SK-N-SH treated with all-trans-retinoic acid at 6 μM for 48 hours (cell line): ENCODE results near the gene SLC6A9.

Experiments
- ATAC-seq: fragments of 200-7000 bp; cut with Tn5 transposase; 3 replicates; pipeline ENCODE4 v1.9.1; 2020; ENCODE audit warnings: mild to moderate bottlenecking, moderate library complexity
- ARNTL ChIP-seq: fragments of 450-650 bp; formaldehyde crosslinking; IDR thresholded peaks from 2 replicates; pipeline ENCODE4 v1.5.0; 2020; ENCODE audit warnings: low read depth, mild to moderate bottlenecking, moderate library complexity, borderline replicate concordance
- CSDC2 ChIP-seq: fragments of 250-450 bp; sonication (Bioruptor Pico); IDR thresholded peaks from 2 replicates; pipeline ENCODE4 v1.5.0; 2020; ENCODE audit warnings: mild to moderate bottlenecking, moderate library complexity
- ESRRG ChIP-seq: fragments of 250-450 bp; sonication (Bioruptor Pico); IDR thresholded peaks from 2 replicates; pipeline ENCODE4 v1.6.1; 2021; ENCODE audit warnings: mild to moderate bottlenecking
- GLIS3 ChIP-seq: fragments of 250-450 bp; sonication (Bioruptor Pico); IDR thresholded peaks from 2 replicates; pipeline ENCODE4 v1.5.0; 2020; ENCODE audit warnings: mild to moderate bottlenecking, moderate library complexity
- ISL1 ChIP-seq: fragments of 250-450 bp; sonication (Bioruptor Pico); IDR thresholded peaks from 2 replicates; pipeline ENCODE4 v2.1.2; 2022; ENCODE audit warnings: mild to moderate bottlenecking, moderate library complexity
- OSR1 ChIP-seq: fragments of 250-450 bp; sonication (Bioruptor Pico); IDR thresholded peaks from 2 replicates; pipeline ENCODE4 v1.8.0; 2022; ENCODE audit warnings: moderate library complexity, mild to moderate bottlenecking, inconsistent platforms
- PPARA ChIP-seq: fragments of 250-450 bp; sonication (Bioruptor Pico); IDR thresholded peaks from 2 replicates; pipeline ENCODE4 v1.5.0; 2020; ENCODE audit warnings: mild to moderate bottlenecking, borderline replicate concordance
- RARB ChIP-seq: fragments of 250-450 bp; sonication (Bioruptor Pico); IDR thresholded peaks from 2 replicates; pipeline ENCODE4 v1.8.0; 2021; ENCODE audit warnings: mild to moderate bottlenecking, moderate library complexity
- SNAI2 ChIP-seq: fragments of 250-450 bp; sonication (Bioruptor Pico); IDR thresholded peaks from 2 replicates; pipeline ENCODE4 v1.5.0; 2020; ENCODE audit warnings: mild to moderate bottlenecking, moderate library complexity
- TCF4 ChIP-seq: fragments of 250-450 bp; sonication (Bioruptor Pico); IDR thresholded peaks from 2 replicates; pipeline ENCODE4 v1.8.0; 2021; ENCODE audit warnings: mild to moderate bottlenecking, moderate library complexity, borderline replicate concordance
- TOX ChIP-seq: fragments of 250-450 bp; sonication (Bioruptor Pico); IDR thresholded peaks from 2 replicates; pipeline ENCODE4 v1.8.0; 2021; ENCODE audit warnings: mild to moderate bottlenecking, moderate library complexity, borderline replicate concordance
- ZC3H10 ChIP-seq: fragments of 250-450 bp; sonication (Bioruptor Pico); IDR thresholded peaks from 2 replicates; pipeline ENCODE4 v1.5.1; 2021; ENCODE audit warnings: mild to moderate bottlenecking, moderate library complexity
- ZFP3 ChIP-seq: fragments of 250-450 bp; sonication (Bioruptor Pico); IDR thresholded peaks from 2 replicates; pipeline ENCODE4 v1.5.0; 2020; ENCODE audit warnings: mild to moderate bottlenecking, moderate library complexity
- ZFP30 ChIP-seq: fragments of 450-650 bp; formaldehyde crosslinking; IDR thresholded peaks from 2 replicates; pipeline ENCODE4 v1.5.0; 2022; ENCODE audit warnings: mild to moderate bottlenecking, moderate library complexity
- ZNF565 ChIP-seq: fragments of 450-650 bp; formaldehyde crosslinking; conservative IDR thresholded peaks from 2 replicates; pipeline ENCODE4 v1.5.0; 2020; ENCODE audit warnings: low read depth, mild to moderate bottlenecking, moderate library complexity
- ZNF70 ChIP-seq: fragments of 450-650 bp; formaldehyde crosslinking; IDR thresholded peaks from 2 replicates; pipeline ENCODE4 v1.5.0; 2020; ENCODE audit warnings: mild to moderate bottlenecking, moderate library complexity
- ZNF8 ChIP-seq: fragments of 450-650 bp; formaldehyde crosslinking; IDR thresholded peaks from 2 replicates; pipeline ENCODE4 v1.5.0; 2020; ENCODE audit warnings: mild to moderate bottlenecking, moderate library complexity
- TF ChIP-seq, protein P1 (sequence below): fragments of 250-450 bp; sonication (Bioruptor Pico); IDR thresholded peaks from 2 replicates; pipeline ENCODE4 v1.8.0; 2020; ENCODE audit warnings: mild to moderate bottlenecking, moderate library complexity, borderline replicate concordance
- TF ChIP-seq, protein P2 (sequence below): fragments of 250-450 bp; sonication (Bioruptor Pico); IDR thresholded peaks from 2 replicates; pipeline ENCODE4 v1.5.1; 2020; ENCODE audit warnings: low read depth, mild to moderate bottlenecking, moderate library complexity
- TF ChIP-seq, protein P3 (sequence below): fragments of 250-450 bp; sonication (Bioruptor Pico); IDR thresholded peaks from 2 replicates; pipeline ENCODE4 v1.5.0; 2020; ENCODE audit warnings: mild to moderate bottlenecking, moderate library complexity
- TF ChIP-seq, protein P4 (sequence below): fragments of 250-450 bp; sonication (Bioruptor Pico); IDR thresholded peaks from 2 replicates; pipeline ENCODE4 v1.8.0; 2021; ENCODE audit warnings: low read depth, mild to moderate bottlenecking, moderate library complexity, borderline replicate concordance
- TF ChIP-seq, protein P5 (sequence below): fragments of 250-450 bp; sonication (Bioruptor Pico); IDR thresholded peaks from 2 replicates; pipeline ENCODE4 v1.5.1; 2021; ENCODE audit warnings: mild to moderate bottlenecking, moderate library complexity

Gene SLC6A9

DNA sequence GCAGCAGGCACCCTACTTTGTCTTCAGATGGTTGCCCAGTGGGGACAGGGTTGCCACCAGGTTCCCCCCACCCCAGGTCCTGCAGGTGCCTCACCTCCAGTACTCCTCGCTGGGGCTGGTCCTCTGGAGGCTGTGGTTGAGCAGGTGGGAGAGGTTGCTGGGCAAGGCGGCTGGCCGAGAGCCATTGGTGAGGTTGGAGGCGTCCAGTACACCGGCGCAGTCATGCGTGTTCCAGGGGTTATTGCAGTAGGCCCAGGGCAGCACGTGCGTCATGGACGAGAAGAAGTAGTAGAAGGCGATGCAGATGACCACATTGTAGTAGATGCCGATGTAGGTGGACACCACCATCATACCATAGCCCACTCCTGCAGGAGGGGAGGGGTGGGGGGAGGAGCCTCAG is 23.0 kb downstream of the SLC6A9 start:
- no peak for ATAC-seq
- TF ChIP-seq, protein P1, sequence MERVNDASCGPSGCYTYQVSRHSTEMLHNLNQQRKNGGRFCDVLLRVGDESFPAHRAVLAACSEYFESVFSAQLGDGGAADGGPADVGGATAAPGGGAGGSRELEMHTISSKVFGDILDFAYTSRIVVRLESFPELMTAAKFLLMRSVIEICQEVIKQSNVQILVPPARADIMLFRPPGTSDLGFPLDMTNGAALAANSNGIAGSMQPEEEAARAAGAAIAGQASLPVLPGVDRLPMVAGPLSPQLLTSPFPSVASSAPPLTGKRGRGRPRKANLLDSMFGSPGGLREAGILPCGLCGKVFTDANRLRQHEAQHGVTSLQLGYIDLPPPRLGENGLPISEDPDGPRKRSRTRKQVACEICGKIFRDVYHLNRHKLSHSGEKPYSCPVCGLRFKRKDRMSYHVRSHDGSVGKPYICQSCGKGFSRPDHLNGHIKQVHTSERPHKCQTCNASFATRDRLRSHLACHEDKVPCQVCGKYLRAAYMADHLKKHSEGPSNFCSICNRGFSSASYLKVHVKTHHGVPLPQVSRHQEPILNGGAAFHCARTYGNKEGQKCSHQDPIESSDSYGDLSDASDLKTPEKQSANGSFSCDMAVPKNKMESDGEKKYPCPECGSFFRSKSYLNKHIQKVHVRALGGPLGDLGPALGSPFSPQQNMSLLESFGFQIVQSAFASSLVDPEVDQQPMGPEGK (CRISPR knock-in tag), result no peak
- TF ChIP-seq ZFP30 (no peak), TOX (CRISPR knock-in tag) (no peak), ESRRG (no peak), ISL1 (CRISPR knock-in tag) (no peak), ZNF70 (CRISPR knock-in tag) (no peak), SNAI2 (CRISPR knock-in tag) (no peak), ZC3H10 (CRISPR knock-in tag) (no peak), CSDC2 (CRISPR knock-in tag) (no peak), ZNF8 (no peak), ZFP3 (CRISPR knock-in tag) (no peak), PPARA (no peak), TCF4 (CRISPR knock-in tag) (no peak), OSR1 (CRISPR knock-in tag) (no peak), RARB (CRISPR knock-in tag) (no peak), ZNF565 (CRISPR knock-in tag) (no peak)
- TF ChIP-seq, protein P2, sequence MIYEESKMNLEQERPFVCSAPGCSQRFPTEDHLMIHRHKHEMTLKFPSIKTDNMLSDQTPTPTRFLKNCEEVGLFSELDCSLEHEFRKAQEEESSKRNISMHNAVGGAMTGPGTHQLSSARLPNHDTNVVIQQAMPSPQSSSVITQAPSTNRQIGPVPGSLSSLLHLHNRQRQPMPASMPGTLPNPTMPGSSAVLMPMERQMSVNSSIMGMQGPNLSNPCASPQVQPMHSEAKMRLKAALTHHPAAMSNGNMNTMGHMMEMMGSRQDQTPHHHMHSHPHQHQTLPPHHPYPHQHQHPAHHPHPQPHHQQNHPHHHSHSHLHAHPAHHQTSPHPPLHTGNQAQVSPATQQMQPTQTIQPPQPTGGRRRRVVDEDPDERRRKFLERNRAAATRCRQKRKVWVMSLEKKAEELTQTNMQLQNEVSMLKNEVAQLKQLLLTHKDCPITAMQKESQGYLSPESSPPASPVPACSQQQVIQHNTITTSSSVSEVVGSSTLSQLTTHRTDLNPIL, result no peak
- TF ChIP-seq, protein P3, sequence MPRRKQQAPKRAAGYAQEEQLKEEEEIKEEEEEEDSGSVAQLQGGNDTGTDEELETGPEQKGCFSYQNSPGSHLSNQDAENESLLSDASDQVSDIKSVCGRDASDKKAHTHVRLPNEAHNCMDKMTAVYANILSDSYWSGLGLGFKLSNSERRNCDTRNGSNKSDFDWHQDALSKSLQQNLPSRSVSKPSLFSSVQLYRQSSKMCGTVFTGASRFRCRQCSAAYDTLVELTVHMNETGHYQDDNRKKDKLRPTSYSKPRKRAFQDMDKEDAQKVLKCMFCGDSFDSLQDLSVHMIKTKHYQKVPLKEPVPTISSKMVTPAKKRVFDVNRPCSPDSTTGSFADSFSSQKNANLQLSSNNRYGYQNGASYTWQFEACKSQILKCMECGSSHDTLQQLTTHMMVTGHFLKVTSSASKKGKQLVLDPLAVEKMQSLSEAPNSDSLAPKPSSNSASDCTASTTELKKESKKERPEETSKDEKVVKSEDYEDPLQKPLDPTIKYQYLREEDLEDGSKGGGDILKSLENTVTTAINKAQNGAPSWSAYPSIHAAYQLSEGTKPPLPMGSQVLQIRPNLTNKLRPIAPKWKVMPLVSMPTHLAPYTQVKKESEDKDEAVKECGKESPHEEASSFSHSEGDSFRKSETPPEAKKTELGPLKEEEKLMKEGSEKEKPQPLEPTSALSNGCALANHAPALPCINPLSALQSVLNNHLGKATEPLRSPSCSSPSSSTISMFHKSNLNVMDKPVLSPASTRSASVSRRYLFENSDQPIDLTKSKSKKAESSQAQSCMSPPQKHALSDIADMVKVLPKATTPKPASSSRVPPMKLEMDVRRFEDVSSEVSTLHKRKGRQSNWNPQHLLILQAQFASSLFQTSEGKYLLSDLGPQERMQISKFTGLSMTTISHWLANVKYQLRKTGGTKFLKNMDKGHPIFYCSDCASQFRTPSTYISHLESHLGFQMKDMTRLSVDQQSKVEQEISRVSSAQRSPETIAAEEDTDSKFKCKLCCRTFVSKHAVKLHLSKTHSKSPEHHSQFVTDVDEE (CRISPR knock-in tag), result no peak
- TF ChIP-seq, protein P4, sequence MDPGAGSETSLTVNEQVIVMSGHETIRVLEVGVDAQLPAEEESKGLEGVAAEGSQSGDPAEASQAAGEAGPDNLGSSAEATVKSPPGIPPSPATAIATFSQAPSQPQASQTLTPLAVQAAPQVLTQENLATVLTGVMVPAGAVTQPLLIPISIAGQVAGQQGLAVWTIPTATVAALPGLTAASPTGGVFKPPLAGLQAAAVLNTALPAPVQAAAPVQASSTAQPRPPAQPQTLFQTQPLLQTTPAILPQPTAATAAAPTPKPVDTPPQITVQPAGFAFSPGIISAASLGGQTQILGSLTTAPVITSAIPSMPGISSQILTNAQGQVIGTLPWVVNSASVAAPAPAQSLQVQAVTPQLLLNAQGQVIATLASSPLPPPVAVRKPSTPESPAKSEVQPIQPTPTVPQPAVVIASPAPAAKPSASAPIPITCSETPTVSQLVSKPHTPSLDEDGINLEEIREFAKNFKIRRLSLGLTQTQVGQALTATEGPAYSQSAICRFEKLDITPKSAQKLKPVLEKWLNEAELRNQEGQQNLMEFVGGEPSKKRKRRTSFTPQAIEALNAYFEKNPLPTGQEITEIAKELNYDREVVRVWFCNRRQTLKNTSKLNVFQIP (CRISPR knock-in tag), result no peak
- TF ChIP-seq, protein P5, sequence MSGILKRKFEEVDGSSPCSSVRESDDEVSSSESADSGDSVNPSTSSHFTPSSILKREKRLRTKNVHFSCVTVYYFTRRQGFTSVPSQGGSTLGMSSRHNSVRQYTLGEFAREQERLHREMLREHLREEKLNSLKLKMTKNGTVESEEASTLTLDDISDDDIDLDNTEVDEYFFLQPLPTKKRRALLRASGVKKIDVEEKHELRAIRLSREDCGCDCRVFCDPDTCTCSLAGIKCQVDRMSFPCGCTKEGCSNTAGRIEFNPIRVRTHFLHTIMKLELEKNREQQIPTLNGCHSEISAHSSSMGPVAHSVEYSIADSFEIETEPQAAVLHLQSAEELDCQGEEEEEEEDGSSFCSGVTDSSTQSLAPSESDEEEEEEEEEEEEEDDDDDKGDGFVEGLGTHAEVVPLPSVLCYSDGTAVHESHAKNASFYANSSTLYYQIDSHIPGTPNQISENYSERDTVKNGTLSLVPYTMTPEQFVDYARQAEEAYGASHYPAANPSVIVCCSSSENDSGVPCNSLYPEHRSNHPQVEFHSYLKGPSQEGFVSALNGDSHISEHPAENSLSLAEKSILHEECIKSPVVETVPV, result no peak

DNA sequence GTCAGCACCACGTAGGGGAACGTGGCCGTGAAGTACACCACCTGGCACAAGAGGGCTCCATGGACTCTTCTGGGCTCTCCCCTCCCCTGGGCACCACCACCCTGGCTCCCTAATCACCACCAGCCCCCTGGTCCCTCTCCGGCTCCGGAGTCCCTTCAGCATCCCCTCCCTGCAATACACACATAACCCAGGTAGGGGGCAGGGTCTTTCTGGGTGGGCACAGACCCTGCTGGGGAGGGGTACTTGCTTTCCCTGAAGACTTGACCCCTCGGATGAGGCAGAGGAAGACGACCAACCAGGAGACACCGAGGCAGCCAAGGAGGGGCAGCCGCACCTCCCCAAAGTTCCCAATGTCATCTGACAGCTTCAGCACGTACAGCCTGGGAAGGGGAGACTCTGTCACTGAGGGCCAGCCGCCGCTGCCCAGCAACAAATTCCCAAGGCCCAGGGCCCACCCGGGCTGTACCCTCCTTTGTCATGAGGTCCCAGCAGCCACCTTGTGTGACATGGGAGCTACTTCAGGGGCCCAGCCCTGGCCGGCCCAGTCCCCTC is 28.6 kb downstream of the SLC6A9 start:
- TF ChIP-seq ARNTL (CRISPR knock-in tag) (no peak), TOX (CRISPR knock-in tag) (no peak), TCF4 (CRISPR knock-in tag) (no peak), ZNF8 (no peak), ZNF565 (CRISPR knock-in tag) (no peak), ZNF70 (CRISPR knock-in tag) (no peak), GLIS3 (CRISPR knock-in tag) (no peak), RARB (CRISPR knock-in tag) (no peak), OSR1 (CRISPR knock-in tag) (no peak), SNAI2 (CRISPR knock-in tag) (no peak), ESRRG (no peak), PPARA (no peak), ZC3H10 (CRISPR knock-in tag) (no peak), CSDC2 (CRISPR knock-in tag) (no peak), ZFP30 (no peak)
- TF ChIP-seq, protein P3 (CRISPR knock-in tag), result no peak
- TF ChIP-seq, protein P1 (CRISPR knock-in tag), result no peak

More for the DNA sequence above, 28.6 kb downstream of the SLC6A9 start:
- no peak for ATAC-seq
